GM19025 (cell line): ENCODE measurements around the gene NABP1.

Experiments
- ATAC-seq: cut with Tn5 transposase; IDR thresholded peaks from one replicate; pipeline ENCODE4 v1.9.1; 2021; ENCODE audit warnings: mild to moderate bottlenecking, low read depth, moderate library complexity; ENCODE audit not compliant: unreplicated experiment

The NABP1 gene

DNA sequence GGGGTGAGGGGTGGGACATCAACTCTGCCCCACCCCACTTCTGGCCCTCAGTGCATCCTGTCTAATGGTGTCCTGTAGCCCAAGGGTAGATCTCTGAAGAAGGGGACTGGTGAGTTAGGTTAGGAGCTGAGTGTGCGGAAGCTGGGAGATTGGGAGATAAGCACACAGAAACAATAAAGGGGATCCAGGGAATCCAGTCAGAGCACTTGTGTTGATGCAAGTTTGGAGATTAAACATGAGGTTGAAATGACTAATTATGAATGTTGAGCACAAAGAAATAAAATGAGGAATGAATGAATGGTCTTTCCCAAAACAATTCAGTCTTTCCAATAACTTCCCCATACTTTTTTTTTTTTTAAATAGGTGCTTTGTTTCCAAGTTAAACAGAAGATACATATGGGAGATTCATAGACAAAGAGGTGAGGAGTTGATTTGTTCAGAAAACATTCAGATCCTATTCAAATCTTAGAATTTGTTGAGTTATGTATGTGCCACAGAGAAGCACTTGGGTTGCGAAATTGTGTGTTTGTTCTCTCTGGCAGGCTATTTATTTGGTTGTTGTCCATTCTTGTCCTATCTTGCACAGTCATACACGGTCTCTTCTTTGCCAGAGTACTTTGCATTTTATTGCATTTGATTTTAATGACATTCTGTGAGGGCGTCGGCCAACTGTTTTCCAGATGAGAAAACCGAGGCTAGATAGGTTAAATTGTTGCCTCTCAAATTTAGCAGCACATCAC, 31.6 kb upstream of the NABP1 start:
- no peak for ATAC-seq

DNA sequence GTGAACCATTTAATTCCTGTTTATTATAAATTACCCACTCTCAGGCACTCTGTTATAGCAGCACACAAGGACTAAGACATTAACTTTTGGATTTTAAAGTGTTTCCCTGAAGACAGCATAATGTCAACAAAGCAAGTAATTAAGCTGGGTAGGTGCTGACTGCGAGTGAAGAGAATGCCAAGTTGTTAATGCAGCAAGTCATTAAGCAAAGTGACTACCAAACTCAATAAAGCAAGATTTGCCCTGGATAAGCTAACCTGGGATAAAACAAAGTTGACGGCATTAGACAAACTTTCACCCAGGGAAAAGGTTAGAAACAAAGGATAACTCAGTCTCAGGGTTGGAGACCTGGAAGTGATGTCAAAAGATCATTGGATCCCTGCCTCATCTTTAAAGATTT, 28.4 kb upstream of the NABP1 start:
- no peak for ATAC-seq

DNA sequence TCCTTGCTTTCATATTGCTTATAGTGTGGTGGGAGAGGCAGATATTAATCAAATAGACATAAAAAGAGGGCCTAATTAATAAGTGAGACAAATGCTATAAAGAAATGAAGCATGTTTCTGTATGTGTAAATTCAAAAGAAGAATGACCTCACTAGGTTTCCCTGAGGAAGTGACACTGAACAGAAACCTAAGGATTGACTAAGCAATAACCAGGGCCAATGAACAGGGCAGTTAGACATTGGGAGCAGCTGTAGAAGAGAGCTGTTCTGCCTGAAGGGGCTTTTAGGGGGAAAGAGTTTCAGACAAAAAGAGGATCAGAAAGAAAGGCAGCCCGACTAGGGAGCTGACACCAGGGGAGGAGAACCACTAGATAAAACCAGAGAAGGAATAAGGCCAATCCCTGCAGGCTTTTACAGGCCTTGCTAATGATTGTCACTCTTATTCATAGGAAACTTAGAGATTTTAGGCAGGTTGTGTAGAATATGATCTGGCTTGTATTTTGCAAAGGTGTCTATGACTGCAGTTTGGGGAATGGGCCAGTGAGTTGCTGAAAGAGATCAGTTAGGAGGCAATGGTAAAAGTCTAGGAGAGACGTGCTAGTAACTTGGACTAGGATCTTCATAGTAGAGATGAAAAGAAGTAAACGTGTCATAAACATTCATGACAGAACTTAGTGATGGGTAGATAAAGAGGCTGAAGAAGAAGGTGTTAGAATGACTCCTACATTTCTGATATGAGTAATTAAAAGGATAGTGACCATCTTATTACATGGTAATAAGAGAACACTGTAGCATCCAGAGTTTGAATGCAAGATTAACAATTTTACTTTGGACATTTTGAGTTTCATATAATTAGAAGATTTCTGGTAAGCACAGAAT, 26.8 kb upstream of the NABP1 start:
- ATAC-seq, result peak; percentile 93

DNA sequence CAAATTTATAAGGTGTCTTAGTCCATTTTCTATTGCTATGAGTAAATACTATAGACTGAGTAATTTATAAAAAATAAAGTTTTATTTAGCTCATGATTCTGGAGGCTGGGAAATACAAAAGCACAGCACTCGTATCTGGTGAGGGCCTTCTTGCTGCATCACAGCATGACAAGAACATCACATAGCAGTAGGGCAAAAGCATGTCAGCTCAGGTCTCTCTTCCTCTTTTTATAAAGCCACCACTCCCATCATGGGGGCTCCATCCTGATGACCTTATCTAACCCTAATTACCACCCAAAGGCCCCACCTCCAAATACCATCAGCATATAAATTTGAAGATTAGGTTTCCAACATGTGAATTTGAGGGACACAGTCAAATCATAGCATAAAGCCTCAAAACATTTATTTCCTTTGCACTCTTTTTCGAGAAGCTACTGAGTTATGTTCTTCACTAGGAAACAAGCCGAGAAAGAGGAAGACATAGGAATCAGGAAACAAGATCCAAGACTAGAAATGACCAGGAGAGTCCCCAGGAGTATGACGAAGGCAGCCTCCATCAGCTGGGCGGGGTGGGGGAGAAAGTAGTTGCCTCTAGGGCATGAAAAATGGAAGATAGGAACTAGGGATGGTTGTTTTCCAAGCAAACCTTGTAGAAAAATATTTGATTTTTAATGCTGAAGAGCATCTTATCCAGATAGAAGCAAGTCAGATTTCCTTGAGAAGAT, 24.1 kb upstream of the NABP1 start:
- no peak for ATAC-seq

DNA sequence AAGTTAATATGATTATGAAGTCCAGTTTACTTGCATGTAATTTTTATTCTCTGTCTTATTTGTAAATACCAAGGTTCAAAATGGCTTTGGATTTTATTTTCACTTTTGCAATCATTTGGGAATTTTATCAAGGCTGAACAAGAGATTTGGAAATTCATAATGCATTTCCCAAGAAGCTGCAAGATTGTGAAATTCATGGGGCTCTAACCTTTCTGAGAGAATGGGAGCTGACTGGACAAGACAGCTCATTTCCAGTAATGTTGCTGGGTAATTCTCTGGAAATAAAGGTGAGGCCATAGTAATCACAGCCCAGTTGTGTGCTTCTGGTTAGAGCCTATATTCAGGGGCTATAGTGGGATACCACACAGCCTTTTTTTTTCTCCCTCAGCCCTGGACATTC, 21.5 kb upstream of the NABP1 start:
- no peak for ATAC-seq

DNA sequence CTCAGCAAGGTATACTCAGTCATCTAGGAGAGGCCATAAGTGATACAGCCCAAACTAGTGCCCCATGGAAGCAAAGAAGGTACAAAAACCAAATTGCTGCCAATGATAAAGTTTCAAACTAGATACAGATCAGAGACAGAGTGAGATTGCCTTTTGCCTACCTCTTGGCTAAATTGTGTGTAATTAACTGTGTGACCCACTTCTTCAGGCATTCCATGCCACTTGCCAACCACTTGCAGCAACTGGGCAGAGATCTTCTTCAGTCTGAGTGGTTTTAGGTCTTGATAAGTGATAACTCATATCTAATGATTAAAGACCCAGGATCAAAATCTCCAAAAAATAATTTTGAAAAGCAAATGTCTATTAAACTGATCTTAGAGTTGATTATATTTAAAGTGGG, 21.1 kb upstream of the NABP1 start:
- ATAC-seq, result no peak

DNA sequence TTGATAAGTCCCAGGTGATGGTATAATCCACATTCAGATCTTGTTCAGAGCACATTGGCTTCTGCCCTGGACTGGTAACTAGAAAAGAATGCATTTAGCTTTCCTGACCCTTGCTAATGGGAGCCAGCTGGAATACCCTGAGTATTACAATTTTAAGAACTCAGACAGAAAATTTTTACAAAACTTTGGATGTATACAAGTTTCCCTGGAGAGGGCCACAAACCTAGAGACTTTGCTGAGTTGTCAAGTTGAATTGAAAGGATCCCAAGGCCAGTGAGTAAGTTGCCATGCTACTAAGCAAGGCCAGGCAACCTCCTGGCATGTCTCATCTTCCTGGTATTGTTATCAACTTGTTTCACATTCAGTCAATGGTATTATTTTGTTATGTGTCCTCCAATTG, 20.0 kb upstream of the NABP1 start:
- ATAC-seq, result no peak

DNA sequence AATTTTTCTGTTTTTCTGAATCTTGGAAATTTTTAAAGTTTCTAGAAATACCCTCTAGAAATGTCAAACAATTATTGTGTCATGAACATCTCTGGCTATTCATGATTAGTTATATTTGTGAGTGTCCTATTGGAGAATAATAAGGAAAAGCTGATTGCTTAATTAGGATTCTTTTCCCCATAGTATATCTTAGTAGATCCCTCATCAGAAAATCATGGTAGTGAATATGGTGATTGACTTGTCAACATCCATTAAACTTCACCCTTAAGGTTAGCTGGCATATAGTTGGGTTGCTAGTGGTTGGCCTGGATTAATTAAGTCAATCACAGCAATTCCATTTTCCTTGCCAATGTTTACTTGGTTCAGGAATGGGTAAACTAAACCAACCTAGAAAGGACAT, 18.7 kb upstream of the NABP1 start:
- no peak for ATAC-seq

DNA sequence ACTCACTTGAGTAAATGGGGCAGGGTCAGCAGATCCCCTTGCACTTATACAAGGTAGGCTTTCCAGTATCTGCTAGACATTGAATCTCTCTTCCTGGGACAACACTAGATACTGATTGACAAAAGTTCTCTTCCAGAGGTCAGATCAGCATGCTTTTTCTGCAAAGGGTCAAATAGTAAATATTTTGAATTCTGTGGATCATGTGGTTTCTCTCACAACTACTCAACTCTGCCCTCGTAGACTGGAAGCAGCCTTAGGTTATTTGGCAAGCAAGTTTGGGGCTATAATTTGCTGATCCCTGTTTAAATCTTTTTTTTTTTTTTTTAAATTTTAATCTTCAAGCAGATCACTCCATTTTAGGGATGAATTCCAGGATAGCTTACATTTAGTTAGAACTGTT, 17.4 kb upstream of the NABP1 start:
- ATAC-seq, result no peak

DNA sequence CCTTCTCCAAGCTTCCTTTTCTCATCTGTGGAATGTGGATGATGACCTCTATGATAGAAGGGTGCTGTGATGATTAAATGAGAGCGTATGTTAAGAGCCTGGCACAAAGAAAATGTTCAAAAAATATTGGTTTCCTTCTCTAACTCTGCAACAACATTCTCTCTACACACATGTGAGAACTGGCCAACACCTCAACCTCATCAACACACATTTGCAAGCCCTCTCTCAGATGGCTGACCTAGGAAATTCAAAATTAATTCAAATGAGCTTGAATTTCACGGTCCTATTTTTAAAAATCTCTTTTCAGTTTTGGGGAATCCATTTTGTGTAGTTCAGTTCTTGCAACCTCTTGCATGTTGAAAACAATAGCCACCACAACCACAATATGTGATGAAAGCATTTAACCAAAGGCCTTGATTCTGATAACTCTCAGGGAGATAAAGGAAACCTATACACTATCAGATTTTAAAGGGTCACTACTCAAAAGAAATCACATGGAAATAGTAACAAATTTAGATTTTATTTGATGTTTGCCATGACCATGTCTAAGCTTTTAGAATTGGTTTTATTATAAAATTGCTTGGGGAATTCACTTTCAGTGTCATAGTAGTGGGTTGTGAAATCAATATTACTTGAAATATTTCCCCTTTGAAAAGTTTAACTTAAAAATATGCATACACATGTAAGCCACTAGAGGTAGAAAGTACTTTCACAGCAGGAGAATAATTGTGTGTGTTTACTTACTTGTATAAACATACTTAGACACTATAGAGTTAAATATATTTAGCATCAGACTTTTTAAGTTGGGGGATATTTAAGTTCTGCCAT, 16.6 kb upstream of the NABP1 start:
- ATAC-seq, result peak; percentile 48

DNA sequence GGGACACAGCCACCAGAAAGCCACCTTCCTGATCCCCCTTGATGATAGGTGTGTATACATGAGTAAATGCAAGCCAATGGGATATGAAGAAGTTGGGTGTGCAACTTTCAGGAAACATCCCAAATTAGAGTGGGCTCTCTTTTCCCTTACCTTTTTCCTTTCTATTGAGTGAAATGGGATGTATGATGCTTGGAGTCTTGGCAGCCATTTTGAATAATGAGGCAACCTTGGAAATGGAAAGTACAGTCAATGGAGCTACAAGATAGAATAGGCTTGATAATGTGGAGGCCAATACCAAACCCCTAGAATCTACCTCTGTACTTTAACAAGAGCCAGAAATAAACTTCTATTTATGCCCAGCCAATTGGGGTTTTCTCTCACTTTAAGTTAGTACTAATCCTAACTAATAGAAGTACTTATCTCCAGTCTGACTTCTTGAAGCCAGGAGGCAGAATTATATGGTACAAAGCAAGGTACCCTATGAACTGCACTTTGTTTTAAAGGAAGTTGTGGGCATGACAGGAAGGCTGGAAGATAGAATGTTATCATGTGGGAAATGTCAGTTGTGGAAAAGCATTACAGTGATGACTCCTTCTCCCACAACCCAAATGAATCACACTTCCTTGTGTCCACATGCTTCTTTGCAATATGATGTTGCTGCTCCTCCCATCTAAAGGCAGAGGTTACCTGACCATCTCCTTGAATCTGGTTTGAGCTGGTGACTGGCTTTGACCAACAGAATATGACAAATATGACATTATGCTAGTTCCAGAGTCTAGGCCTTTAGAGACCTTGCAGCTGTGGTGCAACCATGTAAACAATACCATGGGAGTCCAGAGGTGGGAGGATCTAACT, 12.9 kb upstream of the NABP1 start:
- no peak for ATAC-seq

DNA sequence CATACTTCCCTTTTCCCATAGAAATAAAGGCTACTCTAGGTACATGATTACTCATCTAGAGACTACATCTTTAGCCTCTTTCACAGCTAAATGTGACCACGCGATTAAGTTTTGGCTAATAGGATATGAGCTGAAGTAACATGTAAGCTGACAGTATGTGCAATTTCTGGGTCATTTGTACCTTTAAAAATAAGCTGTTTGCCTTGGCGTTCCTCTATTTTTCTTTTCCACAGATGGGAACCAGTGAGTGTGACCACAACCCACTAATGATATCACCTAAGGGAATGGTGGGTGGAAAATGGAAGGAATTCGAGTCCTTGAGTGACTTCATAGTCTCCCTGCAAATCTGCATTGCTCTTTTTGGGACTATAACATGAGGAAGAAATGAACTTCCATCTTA, 11.7 kb upstream of the NABP1 start:
- ATAC-seq, result no peak

DNA sequence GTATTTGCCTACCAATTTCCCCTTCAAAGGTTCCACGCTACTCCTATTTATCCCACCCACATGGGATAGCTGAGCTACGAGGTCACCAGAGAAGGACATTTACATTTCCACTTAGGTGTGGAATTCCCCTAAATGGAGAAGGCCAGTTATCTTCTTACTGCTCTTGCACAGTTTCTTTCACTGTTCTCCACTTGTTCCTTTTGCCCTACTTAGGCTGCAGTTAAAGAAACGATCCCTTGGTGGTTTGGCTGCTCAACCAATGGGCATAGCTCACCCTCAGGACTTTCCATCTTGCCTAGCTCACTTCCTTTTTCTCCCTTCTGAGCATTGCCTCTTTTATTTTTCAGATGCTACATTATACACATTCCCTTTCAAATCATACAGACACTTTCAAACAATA, 11.2 kb upstream of the NABP1 start:
- ATAC-seq, result peak; percentile 82

DNA sequence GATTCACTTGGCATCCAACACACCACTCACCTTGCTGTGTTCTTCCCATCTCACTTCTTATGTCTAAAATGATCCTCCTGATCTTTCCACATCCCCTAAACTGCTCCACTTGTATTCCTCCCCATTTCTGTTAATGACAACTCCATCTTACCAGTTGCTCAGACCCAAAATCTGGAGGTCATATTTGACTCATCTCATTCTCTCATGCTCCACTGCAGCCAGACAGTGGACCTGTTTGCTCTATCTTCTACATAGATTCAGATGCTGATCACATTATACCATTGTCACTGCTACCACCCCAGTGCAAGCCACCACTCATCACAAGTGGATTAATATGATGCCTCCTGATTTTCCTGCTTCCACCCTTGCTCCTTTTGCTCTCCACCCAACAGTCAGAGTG, 7.9 kb upstream of the NABP1 start:
- ATAC-seq, result no peak

DNA sequence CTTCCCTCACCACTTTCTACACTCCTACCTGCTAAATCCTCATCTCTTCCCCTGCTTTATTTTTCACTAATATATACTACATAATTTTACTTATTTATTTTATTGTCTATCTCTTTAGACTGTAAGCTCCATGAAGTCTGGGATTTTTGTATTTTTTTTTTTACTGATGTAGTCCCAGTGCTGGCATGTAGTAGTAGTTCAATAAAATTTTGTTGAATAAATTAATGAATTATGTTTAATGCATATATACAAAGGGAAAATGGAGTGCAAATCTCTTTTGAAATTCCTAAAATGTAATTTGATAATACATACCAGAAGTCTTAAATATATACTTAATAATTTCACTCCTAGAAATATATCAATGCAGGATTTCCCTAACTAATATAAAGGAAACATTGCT, 7.1 kb upstream of the NABP1 start:
- no peak for ATAC-seq

DNA sequence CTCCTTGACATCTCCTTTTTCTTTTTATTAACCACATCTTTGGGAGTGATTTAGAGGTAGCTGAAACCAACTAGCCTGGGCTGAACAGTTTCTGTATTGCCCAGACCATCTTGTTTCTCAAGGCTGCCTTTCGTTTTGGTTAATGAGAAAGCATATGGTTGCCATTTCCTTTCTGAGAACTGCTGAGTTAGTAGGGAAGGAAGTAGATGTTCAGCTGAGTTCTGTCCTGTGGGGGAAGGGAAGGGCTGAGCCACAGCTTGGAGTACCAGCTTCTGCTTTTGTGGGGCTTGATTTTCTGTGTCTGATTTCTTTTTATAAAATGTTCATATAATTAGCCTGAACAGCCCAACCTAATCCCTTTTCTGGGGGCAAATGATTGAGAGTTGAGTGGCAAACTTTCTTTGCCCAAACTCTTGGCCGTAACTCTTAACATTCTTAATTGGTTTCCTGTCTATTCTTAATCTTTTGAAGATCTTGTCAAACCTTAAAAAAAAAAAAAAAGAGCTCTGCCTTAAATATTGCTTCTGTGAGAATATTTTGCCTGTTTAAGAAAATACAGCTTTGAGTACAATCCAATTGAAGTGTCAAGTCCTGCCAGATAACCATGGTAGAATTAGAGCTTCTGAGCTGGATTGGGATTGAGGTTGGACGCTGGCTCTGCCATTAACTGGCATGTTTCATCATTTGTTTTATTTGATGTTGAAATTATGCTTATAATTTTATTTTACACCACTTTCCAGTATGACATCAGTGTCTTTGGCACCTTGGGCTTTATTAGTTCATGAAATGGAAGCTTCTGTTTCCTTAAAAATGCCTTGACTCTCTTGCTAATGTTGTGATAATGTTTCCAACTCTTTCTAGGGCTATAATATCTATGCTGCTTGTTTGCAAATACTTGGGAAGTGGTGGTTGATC, 1.9 kb upstream of the NABP1 start:
- ATAC-seq, result peak; percentile 47

DNA sequence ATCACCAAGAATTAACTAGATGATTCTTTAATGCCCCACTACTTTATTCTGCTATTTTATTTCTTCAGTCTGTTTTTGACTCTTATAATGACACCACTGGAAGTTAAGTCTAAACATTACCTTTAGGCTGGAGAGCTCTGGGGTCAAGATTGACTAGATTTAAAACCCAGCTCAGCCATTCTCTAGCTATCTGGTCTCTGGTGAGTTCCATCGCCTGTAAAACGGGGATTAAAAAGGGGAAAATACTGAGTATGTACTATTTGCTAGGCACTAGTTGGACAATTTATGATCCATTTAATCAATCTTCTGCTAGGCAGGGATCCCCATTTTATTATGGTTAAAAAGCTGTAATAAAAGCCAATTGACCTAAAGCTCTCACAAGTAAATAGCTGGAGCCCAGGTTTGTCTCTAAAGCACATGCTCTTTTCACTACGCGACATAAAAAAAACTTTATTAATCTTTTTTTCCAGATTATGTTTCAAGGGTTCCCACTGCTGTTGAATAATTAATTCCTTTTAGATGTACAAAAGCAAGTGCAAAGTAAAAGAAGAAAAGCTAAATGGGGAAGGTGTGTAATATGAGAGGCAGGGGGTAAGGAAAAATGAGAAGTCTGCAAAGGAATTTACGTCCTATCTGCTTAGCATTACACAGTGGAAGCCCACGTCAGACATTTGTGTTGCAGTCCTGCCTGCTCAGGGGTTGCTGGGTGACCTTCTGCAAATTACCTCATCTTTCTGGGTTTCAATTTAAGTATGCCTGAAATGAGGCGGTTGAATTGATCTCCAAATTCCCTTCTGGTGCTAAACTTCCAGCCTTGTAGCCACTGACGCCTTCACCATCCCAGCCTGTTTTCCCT, 918 bp upstream of the NABP1 start:
- peak; percentile 19 for ATAC-seq
